Prostate gland (tissue), 2 donors: ENCODE data around the gene NCOR2.

Source experiments
- CTCF ChIP-seq, 4 experiments: fragments of 200-600 bp in 2 of 4; fragments of 450-650 bp in 2 of 4; sonication (generic) in 2 of 4; IDR thresholded peaks; 1 replicate in 3 of 4; 2 replicates in 1 of 4; pipeline ENCODE4 v1.5.1; 2016 to 2019; ENCODE audit warnings: antibody characterized with exemption in 4 of 4, mild to moderate bottlenecking in 2 of 4, moderate library complexity in 2 of 4
- POLR2A ChIP-seq: fragments of 450-650 bp; IDR thresholded peaks from one replicate; pipeline ENCODE4 v1.6.1; 2016; ENCODE audit warnings: antibody characterized with exemption, mild to moderate bottlenecking
- POLR2AphosphoS5 ChIP-seq: sonication (generic); formaldehyde crosslinking; IDR thresholded peaks from one replicate; pipeline ENCODE4 v1.6.1; 2017; ENCODE audit warnings: antibody characterized with exemption

- TF ChIP-seq CTCF (IDR thresholded peaks at IDR 0.05) (peak; percentile 7 to 48 (median 29)), POLR2AphosphoS5 (peak; percentile 59), POLR2A (no peak)
Observed at GRCh38 chr12:124568431-124569374, 1.3 kb upstream of the NCOR2 start.
